Cardiac fibroblast (primary cell): ENCODE measurements around the gene PRPF31.

Experiments used
- DNase-seq, 2 donors: peaks; one replicate each; pipeline versions ENCODE4 v3.0.0 to v3.0.0-alpha.2; 2010; ENCODE audit warnings: low read depth in 2 of 2
- H3K4me3 ChIP-seq, 2 donors: replicated peaks in 1 of 2; 1 replicate in 1 of 2; 2 replicates in 1 of 2; pipeline ENCODE4 v1.5.1; 2011; ENCODE audit warnings: low read depth in 2 of 2, low read length in 2 of 2, mild to moderate bottlenecking in 2 of 2, moderate library complexity in 1 of 2
- TF ChIP-seq, protein P1 (sequence below): IDR thresholded peaks from one replicate; pipeline ENCODE4 v1.5.1; 2011; ENCODE audit warnings: low read depth, mild to moderate bottlenecking, low read length, inconsistent platforms

Gene PRPF31

GRCh38 chr19:54136086-54136863, 20.7 kb downstream of the PRPF31 start:
- H3K4me3 ChIP-seq, result peak overlapping the region; percentile 49 to 62

DNA sequence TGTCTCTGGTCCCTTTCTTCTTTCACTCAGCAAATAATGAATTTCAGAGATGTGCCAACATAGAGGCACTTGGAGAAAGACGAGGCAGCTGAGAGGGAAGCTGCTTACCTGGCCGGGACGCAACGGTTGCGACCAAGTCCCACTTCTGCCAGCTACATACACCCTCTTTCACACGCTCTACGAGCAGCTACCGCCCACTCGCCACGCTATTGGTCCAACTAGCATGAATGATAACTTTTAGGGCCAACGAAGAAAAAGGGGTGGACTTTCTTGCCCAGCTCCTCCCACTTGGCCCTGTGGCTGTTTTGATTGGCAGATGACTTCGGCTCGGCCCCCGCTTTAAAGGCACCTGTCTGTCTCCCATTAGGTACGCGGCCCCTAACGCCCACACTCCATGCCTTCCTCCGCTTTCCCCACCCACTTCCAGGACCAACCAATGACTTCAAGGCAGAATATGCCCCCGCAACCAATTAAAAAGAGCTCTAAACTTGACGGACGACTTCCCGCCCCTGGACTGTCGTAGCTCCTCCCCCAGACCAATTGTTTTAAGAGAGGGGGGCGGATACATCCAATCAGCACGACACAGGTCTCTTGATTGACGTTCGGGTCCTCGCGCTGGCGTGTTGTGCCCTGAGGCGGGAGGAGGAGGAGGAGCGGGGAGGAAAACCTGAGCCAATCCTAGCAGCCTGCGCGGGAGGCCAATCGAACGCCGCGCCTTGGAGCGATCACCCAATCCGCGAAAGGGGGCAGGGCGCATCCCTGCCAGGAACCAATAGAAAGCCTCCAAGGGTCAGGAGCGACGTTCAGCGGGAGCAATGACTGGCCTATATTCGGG, 21.5 kb downstream of the PRPF31 start:
- peak overlapping the region; percentile 67 to 85 for H3K4me3 ChIP-seq
- TF ChIP-seq, protein P1, sequence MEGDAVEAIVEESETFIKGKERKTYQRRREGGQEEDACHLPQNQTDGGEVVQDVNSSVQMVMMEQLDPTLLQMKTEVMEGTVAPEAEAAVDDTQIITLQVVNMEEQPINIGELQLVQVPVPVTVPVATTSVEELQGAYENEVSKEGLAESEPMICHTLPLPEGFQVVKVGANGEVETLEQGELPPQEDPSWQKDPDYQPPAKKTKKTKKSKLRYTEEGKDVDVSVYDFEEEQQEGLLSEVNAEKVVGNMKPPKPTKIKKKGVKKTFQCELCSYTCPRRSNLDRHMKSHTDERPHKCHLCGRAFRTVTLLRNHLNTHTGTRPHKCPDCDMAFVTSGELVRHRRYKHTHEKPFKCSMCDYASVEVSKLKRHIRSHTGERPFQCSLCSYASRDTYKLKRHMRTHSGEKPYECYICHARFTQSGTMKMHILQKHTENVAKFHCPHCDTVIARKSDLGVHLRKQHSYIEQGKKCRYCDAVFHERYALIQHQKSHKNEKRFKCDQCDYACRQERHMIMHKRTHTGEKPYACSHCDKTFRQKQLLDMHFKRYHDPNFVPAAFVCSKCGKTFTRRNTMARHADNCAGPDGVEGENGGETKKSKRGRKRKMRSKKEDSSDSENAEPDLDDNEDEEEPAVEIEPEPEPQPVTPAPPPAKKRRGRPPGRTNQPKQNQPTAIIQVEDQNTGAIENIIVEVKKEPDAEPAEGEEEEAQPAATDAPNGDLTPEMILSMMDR, result no peak
- peak; percentile 100 for DNase-seq

More at GRCh38 chr19:54136086-54136863, 20.7 kb downstream of the PRPF31 start:
- DNase-seq, result peak; percentile 8 to 31
- TF ChIP-seq, protein P1, result no peak

DNA sequence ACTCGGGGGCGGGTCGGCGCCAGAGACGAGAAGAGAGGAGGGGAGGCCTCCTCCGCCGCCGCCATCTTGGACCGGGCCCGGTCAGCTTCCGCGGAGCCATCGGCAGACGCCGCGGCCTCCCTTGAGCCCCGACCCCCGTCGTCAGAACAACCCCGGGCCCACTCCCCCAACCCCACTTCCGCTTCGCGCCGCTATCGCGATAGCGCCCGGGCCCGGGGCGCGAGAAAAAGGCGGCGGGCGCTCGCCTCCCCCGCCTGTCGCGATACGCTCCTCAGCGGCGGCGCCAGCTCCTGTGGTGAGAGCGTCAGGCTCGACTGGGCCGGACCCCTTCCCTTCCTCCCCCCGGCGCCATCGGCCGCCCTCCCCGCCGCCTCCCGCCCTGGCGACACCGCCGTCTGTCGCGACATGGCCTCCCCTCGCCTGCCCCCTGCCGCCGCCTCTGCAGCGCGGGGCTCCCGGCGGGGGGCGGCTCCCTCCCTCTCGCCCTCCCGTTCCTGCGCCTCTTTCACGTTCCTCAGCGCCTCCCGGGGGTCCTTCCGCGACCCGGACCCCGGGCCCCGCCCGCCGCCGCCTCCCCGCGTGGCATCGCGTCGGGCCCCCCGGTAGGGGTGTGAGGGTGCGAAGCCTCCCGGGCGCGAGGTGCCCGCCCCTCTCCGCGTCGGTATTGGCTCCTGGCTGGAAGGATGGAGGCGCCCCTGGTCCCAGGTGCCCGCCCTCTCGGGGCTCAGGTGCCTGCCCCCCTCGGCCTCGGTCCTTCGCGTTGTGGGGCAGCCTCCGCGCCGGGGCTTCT, 22.3 kb downstream of the PRPF31 start, which contains the start of gene CNOT3:
Gene CNOT3, plus strand, starts transcription at position 64 of the 790 bp plus-strand sequence. CDS start 5,217 bp downstream, outside the sequence.
- TF ChIP-seq, protein P1, result no peak
- peak within 1 kb of the TSS; percentile 67 to 85 for H3K4me3 ChIP-seq
- DNase-seq, result no peak

- peak overlapping the region; percentile 67 to 85 for H3K4me3 ChIP-seq
- peak in 1 of 2 donors; percentile 9 for DNase-seq
- TF ChIP-seq, protein P1, result peak; percentile 6
These were observed 23.1 kb downstream of the PRPF31 start for GRCh38 chr19:54138489-54139256.

GRCh38 chr19:54141356-54141755, 25.8 kb downstream of the PRPF31 start:
- TF ChIP-seq, protein P1, result no peak
- DNase-seq, result no peak
- H3K4me3 ChIP-seq, result no peak overlapping the region
